ENCODE data around the gene GSTO2.
"Not testable (repeated sequence)": the region's sequence is repeated elsewhere in the genome, so short reads cannot be mapped to it uniquely, and the experiment has no call there.

The GSTO2 gene

GRCh38 chr10:104268713-104269645 is at the start of gene GSTO2:
GSTO2 (plus strand) TSS chr10:104269184; CDS start chr10:104274916, 5,732 bp downstream.
- peak; percentile 94 for DNase-seq (ENCODE audit: low read depth)

DNA sequence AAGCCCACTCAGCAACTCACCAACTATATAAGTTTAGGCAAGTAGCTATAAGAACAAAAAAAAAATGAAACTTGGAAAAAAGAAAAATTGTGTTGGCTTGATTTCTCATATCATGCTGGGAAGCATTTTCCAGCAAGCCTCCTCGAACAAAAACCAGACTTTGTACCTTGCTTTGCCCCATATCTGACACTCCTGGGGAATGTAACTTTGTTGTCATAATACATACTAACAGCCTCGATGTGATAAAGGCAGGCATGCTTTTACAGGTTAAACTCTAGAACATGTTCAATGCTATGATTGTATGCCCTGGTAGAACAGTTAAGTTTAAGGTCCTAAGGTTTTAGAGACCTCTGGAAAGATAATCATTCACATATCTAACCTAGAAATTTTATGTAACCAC is 48.5 kb upstream of the GSTO2 start:
- no peak for DNase-seq (ENCODE audit: low read depth)

- DNase-seq (ENCODE audit: low read depth) = no peak
Measured at GRCh38 chr10:104223304-104223703, 45.7 kb upstream of the GSTO2 start.

- DNase-seq (ENCODE audit: low read depth) = no peak
Measured at GRCh38 chr10:104230490-104230889, 38.5 kb upstream of the GSTO2 start.

GRCh38 chr10:104231784-104232612 is 37.0 kb upstream of the GSTO2 start, which contains the start of gene CFAP43:
CFAP43 (minus strand) TSS chr10:104232364; CDS start chr10:104232246, 118 bp downstream.
- peak; percentile 96 for DNase-seq (ENCODE audit: low read depth)

DNA sequence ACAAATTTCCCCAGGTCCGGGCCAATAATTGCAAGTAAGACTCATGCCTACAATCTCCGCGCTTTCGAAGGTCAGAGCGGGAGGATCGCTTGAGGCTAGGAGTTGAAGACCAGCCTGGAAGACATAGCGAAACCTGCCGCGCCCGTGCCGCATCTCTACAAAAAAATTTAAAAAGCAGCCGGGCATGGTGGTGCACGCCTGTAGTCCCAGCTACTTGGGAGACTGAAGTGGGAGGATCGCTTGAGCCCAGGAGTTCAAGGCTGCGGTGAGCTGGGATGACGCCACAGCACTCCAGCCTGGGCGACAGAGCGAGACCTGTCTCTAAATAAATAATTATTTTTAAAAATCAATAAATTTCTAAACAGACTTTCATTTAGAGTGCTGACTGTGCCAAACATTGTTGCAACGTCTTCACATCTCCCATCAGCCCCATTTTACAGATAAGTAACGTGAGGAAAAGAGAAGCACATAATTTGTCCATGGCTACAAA is 36.3 kb upstream of the GSTO2 start:
- no peak for DNase-seq (ENCODE audit: low read depth)

- DNase-seq (ENCODE audit: low read depth) = no peak
Measured at GRCh38 chr10:104233817-104234216, 35.2 kb upstream of the GSTO2 start.

DNA sequence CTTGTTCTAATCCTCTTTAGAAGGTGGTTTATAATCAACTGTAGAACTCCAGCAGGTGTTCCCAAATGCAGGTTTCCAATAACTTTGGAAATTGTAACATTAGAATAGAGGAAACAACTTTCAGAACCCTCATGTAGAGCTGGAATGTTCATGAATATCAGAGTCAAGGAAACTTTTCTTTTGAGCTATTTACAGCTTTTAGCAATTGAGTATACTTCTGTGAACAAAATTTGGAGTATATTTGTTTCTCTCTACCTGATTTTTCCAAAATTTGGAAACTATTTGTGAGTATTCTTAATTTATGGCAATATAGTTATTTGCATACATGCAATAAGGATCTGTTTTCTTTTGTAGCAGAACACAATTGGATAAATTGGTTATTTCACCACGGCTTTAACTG is 34.0 kb upstream of the GSTO2 start:
- no peak for DNase-seq (ENCODE audit: low read depth)

- DNase-seq (ENCODE audit: low read depth) = no peak
Measured at GRCh38 chr10:104235801-104236200, 33.2 kb upstream of the GSTO2 start.

- no peak for DNase-seq (ENCODE audit: low read depth)
Measured at GRCh38 chr10:104240078-104240477, 28.9 kb upstream of the GSTO2 start.

DNA sequence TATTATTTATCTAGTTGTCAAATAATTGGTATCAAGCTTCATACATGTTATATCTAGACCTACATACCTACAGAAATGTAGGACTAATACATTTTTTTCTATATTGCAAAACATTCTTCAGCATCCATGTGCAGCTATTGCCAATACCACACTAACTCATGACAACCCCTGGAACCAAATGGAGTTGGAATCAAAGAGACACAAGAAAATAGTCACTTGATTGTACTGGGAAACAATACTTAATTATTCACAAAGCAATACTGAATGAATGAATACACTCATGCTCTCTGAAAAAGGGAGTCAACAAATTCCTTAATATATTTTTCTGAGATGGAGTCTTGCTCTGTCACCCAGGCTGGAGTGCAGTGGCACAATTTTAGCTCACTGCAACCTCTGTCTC is 26.4 kb upstream of the GSTO2 start:
- no peak for DNase-seq (ENCODE audit: low read depth)

GRCh38 chr10:104243009-104243408 is 26.0 kb upstream of the GSTO2 start:
- not testable (repeated sequence) for DNase-seq (ENCODE audit: low read depth)

GRCh38 chr10:104243512-104243911 is 25.5 kb upstream of the GSTO2 start:
- no peak for DNase-seq (ENCODE audit: low read depth)

DNA sequence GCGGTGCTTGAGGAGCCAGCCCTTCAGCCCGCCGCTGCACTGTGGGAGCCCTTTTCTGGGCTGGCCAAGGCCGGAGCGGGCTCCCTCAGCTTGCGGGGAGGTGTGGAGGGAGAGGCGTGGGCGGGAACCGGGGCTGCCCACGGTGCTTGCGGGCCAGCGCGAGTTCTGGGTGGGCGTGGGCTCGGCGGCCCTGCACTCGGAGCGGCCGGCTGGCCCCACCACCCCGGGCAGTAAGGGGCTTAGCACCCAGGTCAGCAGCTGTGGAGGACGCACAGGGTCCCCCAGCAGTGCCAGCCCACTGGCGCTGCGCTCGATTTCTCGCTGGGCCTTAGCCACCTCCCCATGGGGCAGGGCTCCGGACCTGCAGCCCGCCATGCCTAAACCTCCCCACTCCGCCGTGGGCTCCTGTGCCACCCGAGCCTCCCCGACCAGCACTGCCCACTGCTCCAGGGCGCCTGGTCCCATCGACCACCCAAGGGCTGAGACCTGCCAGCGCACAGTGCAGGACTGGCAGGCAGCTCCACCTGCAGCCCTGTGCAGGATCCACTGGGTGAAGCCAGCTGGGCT is 23.8 kb upstream of the GSTO2 start:
- DNase-seq (ENCODE audit: low read depth) = no peak

DNA sequence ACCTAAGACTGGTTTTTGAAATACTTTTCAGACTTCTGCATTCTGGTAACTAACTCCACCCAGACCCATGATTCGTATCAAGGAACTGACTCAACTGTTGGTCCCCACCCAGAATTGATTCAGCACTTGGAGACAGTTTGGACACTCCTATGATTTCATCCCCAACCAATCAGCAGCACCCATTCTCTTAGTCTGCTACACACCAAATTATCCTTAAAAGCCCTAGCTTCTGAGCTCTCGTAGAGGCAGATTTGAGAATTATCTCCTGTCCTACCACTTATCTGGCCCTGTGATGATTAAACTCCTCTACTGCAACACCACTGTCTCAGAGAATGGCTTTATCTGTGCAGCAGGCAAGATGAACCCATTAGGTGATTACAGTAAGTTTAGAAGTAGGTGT is 22.0 kb upstream of the GSTO2 start:
- no peak for DNase-seq (ENCODE audit: low read depth)

DNA sequence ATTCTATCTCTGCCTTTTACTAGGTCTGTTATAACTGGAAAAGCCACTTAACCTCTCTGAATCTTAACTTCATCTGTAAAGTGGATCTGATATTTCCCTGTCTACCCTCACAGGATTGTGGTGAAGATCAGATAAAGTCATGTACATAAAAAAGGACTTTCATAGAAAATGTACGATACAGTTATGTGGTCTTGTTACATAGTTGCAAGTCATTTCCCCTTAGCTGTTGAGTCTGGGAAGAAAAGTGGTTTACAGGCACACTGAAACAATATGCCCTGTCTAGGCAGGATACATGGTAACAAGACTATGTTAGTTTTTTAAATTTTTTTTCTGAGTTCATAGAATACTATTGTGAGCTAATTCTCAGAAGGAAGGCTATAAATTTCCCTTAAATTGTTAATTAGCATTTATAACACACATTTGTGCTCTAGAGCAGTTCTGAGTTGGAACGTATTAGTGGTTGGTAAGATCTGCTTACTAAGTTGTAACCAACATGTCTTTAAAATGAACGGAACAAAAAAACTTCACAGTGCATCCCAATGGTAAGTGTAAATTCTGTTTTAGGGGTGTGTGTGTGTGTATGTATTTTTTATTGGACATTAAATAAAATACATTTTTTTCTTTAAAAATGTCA is 21.4 kb upstream of the GSTO2 start:
- DNase-seq (ENCODE audit: low read depth) = no peak

GRCh38 chr10:104248931-104249330 is 20.1 kb upstream of the GSTO2 start:
- DNase-seq (ENCODE audit: low read depth) = not testable (repeated sequence)

GRCh38 chr10:104250371-104250770 is 18.6 kb upstream of the GSTO2 start:
- DNase-seq (ENCODE audit: low read depth) = no peak

DNA sequence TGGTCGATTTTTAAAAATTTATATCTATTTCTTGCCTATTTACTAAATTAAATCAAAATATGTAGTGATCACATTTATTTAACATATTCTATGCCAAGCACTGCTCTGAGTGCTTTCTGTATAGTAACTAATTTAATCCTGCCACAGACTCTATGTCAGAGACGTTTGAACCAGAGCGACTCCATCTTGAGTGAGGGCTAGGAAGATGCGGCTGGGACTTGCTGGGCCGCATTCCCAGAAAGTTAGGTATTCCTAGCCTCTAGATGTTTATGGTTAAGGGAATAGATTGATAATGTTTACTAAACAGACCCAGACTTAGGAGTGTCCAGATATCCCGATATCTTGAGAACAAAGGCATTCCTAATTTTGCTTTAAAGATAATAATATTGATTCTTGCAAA is 17.5 kb upstream of the GSTO2 start:
- no peak for DNase-seq (ENCODE audit: low read depth)

- no peak for DNase-seq (ENCODE audit: low read depth)
Measured at GRCh38 chr10:104252368-104252767, 16.6 kb upstream of the GSTO2 start.

DNA sequence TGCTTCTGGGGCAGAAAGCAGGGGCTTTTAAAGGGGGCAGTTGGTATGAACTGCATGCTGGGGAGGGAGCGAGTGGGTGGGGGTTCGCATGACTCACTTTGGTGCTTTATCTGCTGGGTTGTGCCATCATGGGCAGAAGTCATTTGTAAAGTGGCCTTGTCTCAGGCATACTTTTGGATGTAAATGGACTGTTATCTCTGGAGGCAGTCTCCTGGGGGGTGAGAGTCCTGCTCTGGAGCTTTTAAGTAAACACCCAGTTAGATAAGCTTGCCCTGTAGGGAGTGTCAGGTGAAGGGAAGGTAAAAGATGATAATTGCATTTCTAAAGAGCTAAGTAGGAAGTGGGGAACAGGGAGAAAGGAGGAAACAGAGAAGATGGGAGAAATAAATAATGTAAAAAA is 15.9 kb upstream of the GSTO2 start:
- DNase-seq (ENCODE audit: low read depth) = no peak
